Measurements from ENCODE around the gene DPM3. TPM values are rescaled to one million over a fixed set of nuclear protein-coding genes. Genes with fewer than 3 reads are reported as not detected.

The DPM3 gene
- total RNA-seq, 3 donors from 2014 or later (not counting 1 experiment from before 2014, with no cell fraction given) = 26.8 to 45.7 (median 41.5) TPM

DNA sequence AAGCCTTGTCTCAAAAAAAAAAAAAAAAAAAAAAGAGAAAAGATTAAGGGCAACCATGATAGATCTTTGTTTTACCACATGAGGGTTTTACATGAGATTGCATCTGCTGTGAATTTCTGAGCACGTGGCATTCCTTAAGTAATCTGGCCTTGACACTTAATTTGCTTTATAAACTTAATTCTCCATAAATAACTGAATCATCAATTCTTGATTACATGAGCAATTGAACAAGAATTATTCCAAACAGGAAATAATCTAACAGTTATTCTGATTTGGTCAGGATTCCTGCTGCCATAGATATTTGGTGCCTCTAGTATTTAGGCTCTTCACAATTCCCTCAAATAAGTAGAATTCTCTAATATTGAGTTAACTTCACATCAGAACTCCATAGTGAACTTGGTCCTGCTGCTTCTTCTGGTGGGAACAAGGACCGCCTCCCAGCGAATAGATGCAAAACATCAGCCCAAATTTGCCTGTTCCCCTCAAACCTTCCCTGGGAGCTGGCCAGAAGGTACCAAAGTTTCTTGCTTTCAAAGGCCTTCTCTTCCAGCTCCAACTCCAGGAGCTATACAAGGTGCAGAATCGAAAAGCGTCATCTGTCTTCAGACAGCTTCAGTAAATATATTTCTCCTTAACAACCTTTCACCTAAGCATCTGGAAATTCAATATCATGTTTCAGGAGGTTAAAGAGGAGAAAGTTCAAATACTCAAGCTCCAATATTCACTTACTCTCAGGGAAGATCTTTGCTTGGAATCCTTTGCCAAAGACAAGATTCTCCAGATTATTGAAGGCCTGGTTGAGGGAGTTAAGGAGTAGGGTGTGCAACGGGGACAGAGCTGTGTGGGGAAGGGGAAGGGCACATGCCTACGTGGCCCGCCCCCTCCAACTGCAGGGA, 31.8 kb upstream of the DPM3 start:
- Histone ChIP-seq H3K36me3 (ENCODE audit: control insufficient read depth, insufficient read depth, low read length) (peaks cover 14% of the 10 kb centered on the region), H3K4me3 (ENCODE audit: low read length) (peak overlapping the region; percentile 68), H3K27ac (ENCODE audit: low read length) (peak overlapping the region; percentile 89), H3K27me3 (ENCODE audit: control insufficient read depth, insufficient read depth, low read length) (no peaks in the 10 kb centered on the region), H3K4me1 (ENCODE audit: control insufficient read depth, insufficient read depth, low read length) (peaks cover 42% of the 10 kb centered on the region), H3K9me3 (ENCODE audit: control insufficient read depth, insufficient read depth, low read length) (no peaks in the 10 kb centered on the region)
- peak in 1 of 2 donors; percentile 12 for DNase-seq
- TF ChIP-seq, protein P1, sequence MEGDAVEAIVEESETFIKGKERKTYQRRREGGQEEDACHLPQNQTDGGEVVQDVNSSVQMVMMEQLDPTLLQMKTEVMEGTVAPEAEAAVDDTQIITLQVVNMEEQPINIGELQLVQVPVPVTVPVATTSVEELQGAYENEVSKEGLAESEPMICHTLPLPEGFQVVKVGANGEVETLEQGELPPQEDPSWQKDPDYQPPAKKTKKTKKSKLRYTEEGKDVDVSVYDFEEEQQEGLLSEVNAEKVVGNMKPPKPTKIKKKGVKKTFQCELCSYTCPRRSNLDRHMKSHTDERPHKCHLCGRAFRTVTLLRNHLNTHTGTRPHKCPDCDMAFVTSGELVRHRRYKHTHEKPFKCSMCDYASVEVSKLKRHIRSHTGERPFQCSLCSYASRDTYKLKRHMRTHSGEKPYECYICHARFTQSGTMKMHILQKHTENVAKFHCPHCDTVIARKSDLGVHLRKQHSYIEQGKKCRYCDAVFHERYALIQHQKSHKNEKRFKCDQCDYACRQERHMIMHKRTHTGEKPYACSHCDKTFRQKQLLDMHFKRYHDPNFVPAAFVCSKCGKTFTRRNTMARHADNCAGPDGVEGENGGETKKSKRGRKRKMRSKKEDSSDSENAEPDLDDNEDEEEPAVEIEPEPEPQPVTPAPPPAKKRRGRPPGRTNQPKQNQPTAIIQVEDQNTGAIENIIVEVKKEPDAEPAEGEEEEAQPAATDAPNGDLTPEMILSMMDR (IDR thresholded peaks at IDR 0.05) = no peak
- 49% methylated on average over 8 of the region's 8 CpGs for WGBS (ENCODE audit: insufficient coverage)
- H3K36me3 Mint-ChIP-seq = no peaks in the 10 kb centered on the region
- intact Hi-C loops (cut with micrococcal nuclease) = loop anchor here (2.0 kb wide), 1 partner anchor 87 kb away; no protein-coding TSS in a partner anchor
- no peaks in the 10 kb centered on the region for H3K9me3 Mint-ChIP-seq
- peaks cover 27 to 48% of the 10 kb centered on the region in 2 donors for H3K4me1 Mint-ChIP-seq
- peaks cover 0 to 8% of the 10 kb centered on the region in 2 donors for H3K27me3 Mint-ChIP-seq (ENCODE audit: low read depth in 2 of 2)
- H3K4me3 Mint-ChIP-seq = peak overlapping the region; percentile 95
- peak in 2 of 3 donors; percentile 22 to 24 for ATAC-seq
- H3K27ac Mint-ChIP-seq = peak overlapping the region; percentile 95 to 99

- peaks cover 14% of the 10 kb centered on the region for H3K36me3 ChIP-seq (ENCODE audit: control insufficient read depth, insufficient read depth, low read length)
- ATAC-seq (no peak), DNase-seq (no peak)
- peaks cover 41% of the 10 kb centered on the region for H3K4me1 ChIP-seq (ENCODE audit: control insufficient read depth, insufficient read depth, low read length)
- Mint-ChIP-seq H3K27ac (peak overlapping the region in 1 of 2 donors; percentile 20), H3K9me3 (no peaks in the 10 kb centered on the region), H3K4me1 (peaks cover 18 to 44% of the 10 kb centered on the region in 2 donors), H3K36me3 (no peaks in the 10 kb centered on the region), H3K27me3 (ENCODE audit: low read depth in 2 of 2) (peaks cover 0 to 11% of the 10 kb centered on the region in 2 donors), H3K4me3 (peak overlapping the region; percentile 17)
- whole genome bisulfite sequencing (ENCODE audit: insufficient coverage) = 98% methylated on average over 7 of the region's 7 CpGs
- intact Hi-C loops (cut with micrococcal nuclease) = no loop called here
- no peaks in the 10 kb centered on the region for H3K9me3 ChIP-seq (ENCODE audit: control insufficient read depth, insufficient read depth, low read length)
- H3K27me3 ChIP-seq (ENCODE audit: control insufficient read depth, insufficient read depth, low read length) = peaks cover 2% of the 10 kb centered on the region
- H3K27ac ChIP-seq (ENCODE audit: low read length) = no peak overlapping the region
- no peak overlapping the region for H3K4me3 ChIP-seq (ENCODE audit: low read length)
- TF ChIP-seq, protein P1 (IDR thresholded peaks at IDR 0.05) = no peak
Measured at GRCh38 chr1:155170806-155171205, 30.5 kb upstream of the DPM3 start.

GRCh38 chr1:155170101-155170785, 29.9 kb upstream of the DPM3 start:
- Mint-ChIP-seq H3K27me3 (ENCODE audit: low read depth in 2 of 2) (peaks cover 0 to 11% of the 10 kb centered on the region in 2 donors), H3K9me3 (no peaks in the 10 kb centered on the region), H3K4me3 (peak overlapping the region; percentile 37), H3K27ac (peak overlapping the region in 1 of 2 donors; percentile 33), H3K36me3 (no peaks in the 10 kb centered on the region), H3K4me1 (peaks cover 18 to 44% of the 10 kb centered on the region in 2 donors)
- Histone ChIP-seq H3K4me1 (ENCODE audit: control insufficient read depth, insufficient read depth, low read length) (peaks cover 41% of the 10 kb centered on the region), H3K9me3 (ENCODE audit: control insufficient read depth, insufficient read depth, low read length) (no peaks in the 10 kb centered on the region), H3K36me3 (ENCODE audit: control insufficient read depth, insufficient read depth, low read length) (peaks cover 14% of the 10 kb centered on the region), H3K27ac (ENCODE audit: low read length) (no peak overlapping the region), H3K4me3 (ENCODE audit: low read length) (no peak overlapping the region), H3K27me3 (ENCODE audit: control insufficient read depth, insufficient read depth, low read length) (peaks cover 2% of the 10 kb centered on the region)
- TF ChIP-seq, protein P1 (IDR thresholded peaks at IDR 0.05) = no peak
- DNase-seq (no peak), ATAC-seq (no peak)
- intact Hi-C loops (cut with micrococcal nuclease) = no loop called here
- WGBS (ENCODE audit: insufficient coverage) = no CpG with 5 or more reads among the region's 2 CpGs
